Keratinocyte (primary cell): ENCODE results near the gene RHEB. TPM values are rescaled to one million over a fixed set of nuclear protein-coding genes. Genes with fewer than 3 reads are reported as not detected.

Experiments used
- DNase-seq: peaks from one replicate; pipeline ENCODE4 v3.0.0-alpha.2; 2011; ENCODE audit warnings: low read depth, missing footprints, low spot score
- FAIRE-seq: peaks from 2 replicates; lab custom pipeline; 2011; peaks lifted over from hg19 to GRCh38; lab: Jason Lieb, UNC
- H2AFZ ChIP-seq: 2 replicates; pipeline ENCODE4 v1.6.0; 2012; ENCODE audit warnings: low read length, control low read depth, inconsistent platforms; ENCODE audit not compliant: control insufficient read depth
- H3K27ac ChIP-seq: 2 replicates; pipeline ENCODE4 v1.5.1; 2011; ENCODE audit warnings: low read length; ENCODE audit not compliant: control insufficient read depth, insufficient read depth
- H3K27me3 ChIP-seq: 3 replicates; pipeline ENCODE4 v1.6.0; 2011; ENCODE audit warnings: low read length; ENCODE audit not compliant: control insufficient read depth, insufficient read depth; ENCODE audit errors: extremely low read depth
- H3K36me3 ChIP-seq, 2 experiments: 2 replicates in 1 of 2; 3 replicates in 1 of 2; pipeline ENCODE4 v1.5.1; 2011; ENCODE audit warnings: low read length in 2 of 2, mild to moderate bottlenecking in 1 of 2; ENCODE audit not compliant: control insufficient read depth in 2 of 2, insufficient read depth in 2 of 2; ENCODE audit errors: extremely low read depth in 1 of 2
- H3K4me1 ChIP-seq: 3 replicates; pipeline ENCODE4 v1.5.1; 2011; ENCODE audit warnings: low read length; ENCODE audit not compliant: control insufficient read depth, insufficient read depth; ENCODE audit errors: extremely low read depth
- H3K4me2 ChIP-seq: 3 replicates; pipeline ENCODE4 v1.6.0; 2011; ENCODE audit warnings: low read depth, low read length; ENCODE audit not compliant: control insufficient read depth, insufficient read depth; ENCODE audit errors: extremely low read depth
- H3K4me3 ChIP-seq, 3 experiments: fragments of 200-600 bp in 1 of 3; sonication (generic) in 1 of 3; 2 replicates in 2 of 3; 3 replicates in 1 of 3; pipeline ENCODE4 v1.5.1; 2011 to 2016; ENCODE audit warnings: low read length in 3 of 3, mild to moderate bottlenecking in 3 of 3, control low read depth in 2 of 3, inconsistent platforms in 1 of 3, low read depth in 1 of 3, mixed read lengths in 1 of 3, mixed run types in 1 of 3, moderate library complexity in 1 of 3; ENCODE audit not compliant: control insufficient read depth in 2 of 3, insufficient read depth in 2 of 3; ENCODE audit errors: extremely low read depth in 1 of 3
- H3K79me2 ChIP-seq: 2 replicates; pipeline ENCODE4 v1.6.0; 2012; ENCODE audit warnings: low read length; ENCODE audit not compliant: control insufficient read depth, insufficient read depth
- H3K9ac ChIP-seq: 3 replicates; pipeline ENCODE4 v1.6.0; 2011; ENCODE audit warnings: low read length; ENCODE audit not compliant: control insufficient read depth, insufficient read depth; ENCODE audit errors: extremely low read depth
- H3K9me1 ChIP-seq: 3 replicates; pipeline ENCODE4 v1.6.0; 2011; ENCODE audit warnings: low read length; ENCODE audit not compliant: control insufficient read depth, insufficient read depth; ENCODE audit errors: extremely low read depth
- H3K9me3 ChIP-seq: 2 replicates; pipeline ENCODE4 v1.5.1; 2012; ENCODE audit warnings: low read depth, low read length; ENCODE audit not compliant: control insufficient read depth
- H4K20me1 ChIP-seq: 3 replicates; pipeline ENCODE4 v1.6.0; 2011; ENCODE audit warnings: low read length; ENCODE audit not compliant: control insufficient read depth, insufficient read depth; ENCODE audit errors: extremely low read depth
- CTCF ChIP-seq, 3 experiments: IDR thresholded peaks in 1 of 3; conservative IDR thresholded peaks in 1 of 3; optimal IDR thresholded peaks in 1 of 3; 2 replicates in 2 of 3; 3 replicates in 1 of 3; pipeline versions ENCODE3 to v1.5.1; 2011; ENCODE audit warnings: low read length in 3 of 3, mild to moderate bottlenecking in 3 of 3, moderate library complexity in 2 of 3, control low read depth in 1 of 3, inconsistent platforms in 1 of 3; ENCODE audit not compliant: insufficient read depth in 2 of 3; ENCODE audit errors: extremely low read depth in 1 of 3
- EZH2 ChIP-seq: IDR thresholded peaks from one replicate; pipeline ENCODE4 v1.6.1; 2012; ENCODE audit warnings: inconsistent platforms, mild to moderate bottlenecking, low read length, moderate library complexity
- dilution Hi-C: fragments of 300-500 bp; cut with MboI; formaldehyde crosslinking; loops from one replicate; pipeline ENCODE4 v1.7.0; 2020; ENCODE audit warnings: low sequenced_read_pairs; ENCODE audit not compliant: extremely low pct_ligation_motif_present
- polyA plus RNA-seq, 5 experiments: library from polyadenylated mRNA; depleted of rRNA in 3 of 5; stranded (reverse) in 3 of 5; stranded (forward) in 1 of 5; unstranded in 1 of 5; fragments of >200 nt; gene quantifications; 1 replicate in 1 of 5; 2 replicates in 3 of 5; 3 replicates in 1 of 5; pipeline versions ENCODE4 v1.2.1 to v1.2.3, GENCODE V29; 2011 to 2012; ENCODE audit warnings: missing spikeins in 2 of 5, low read depth in 1 of 5, low replicate concordance in 1 of 5

Gene RHEB
- polyA plus RNA-seq, 1 donor (not counting 4 experiments of a cell fraction or from before 2014, with no cell fraction given) = 138 TPM

- no peak overlapping the region for H2AFZ ChIP-seq
- TF ChIP-seq CTCF (optimal IDR thresholded peaks at IDR 0.05 in 1 of 3, IDR thresholded peaks at IDR 0.05 in 1 of 3, conservative IDR thresholded peaks at IDR 0.05 in 1 of 3; ENCODE audit: extremely low read depth in 1 of 3, insufficient read depth in 2 of 3, low read length in 3 of 3) (no peak), EZH2 (no peak)
- H3K27ac ChIP-seq = no peak overlapping the region
- peaks cover 6 to 10% of the 10 kb centered on the region in 2 experiments for H3K36me3 ChIP-seq
- peaks cover 11% of the 10 kb centered on the region for H4K20me1 ChIP-seq
- H3K9me3 ChIP-seq = no peaks in the 10 kb centered on the region
- H3K79me2 ChIP-seq = peaks cover 79% of the 10 kb centered on the region
- FAIRE-seq (no peak), DNase-seq (no peak)
- H3K4me2 ChIP-seq = no peak overlapping the region
- H3K4me1 ChIP-seq = peaks cover 13% of the 10 kb centered on the region
- no peak overlapping the region for H3K4me3 ChIP-seq
- peaks cover 2% of the 10 kb centered on the region for H3K9me1 ChIP-seq
- dilution Hi-C loops = no loop called here
- H3K9ac ChIP-seq = no peak overlapping the region
- no peaks in the 10 kb centered on the region for H3K27me3 ChIP-seq
Observed at GRCh38 chr7:151493083-151493482, 26.6 kb downstream of the RHEB start.

GRCh38 chr7:151491859-151492258, 27.8 kb downstream of the RHEB start:
- peak; percentile 88 for FAIRE-seq
- no peak for TF ChIP-seq CTCF (optimal IDR thresholded peaks at IDR 0.05 in 1 of 3, IDR thresholded peaks at IDR 0.05 in 1 of 3, conservative IDR thresholded peaks at IDR 0.05 in 1 of 3; ENCODE audit: extremely low read depth in 1 of 3, insufficient read depth in 2 of 3, low read length in 3 of 3)
- Histone ChIP-seq H3K27me3 (no peaks in the 10 kb centered on the region), H4K20me1 (peaks cover 4% of the 10 kb centered on the region), H3K9me1 (no peaks in the 10 kb centered on the region), H3K79me2 (peaks cover 69% of the 10 kb centered on the region), H3K4me1 (peaks cover 13% of the 10 kb centered on the region), H2AFZ (no peak overlapping the region), H3K4me2 (no peak overlapping the region), H3K4me3 (no peak overlapping the region), H3K9me3 (no peaks in the 10 kb centered on the region), H3K27ac (peak overlapping the region; percentile 38), H3K36me3 (peaks cover 6 to 11% of the 10 kb centered on the region in 2 experiments), H3K9ac (no peak overlapping the region)
- DNase-seq = peak; percentile 74
- dilution Hi-C loops = no loop called here
